ENCODE measurements around the gene SELENBP1. TPM values are rescaled to one million over a fixed set of nuclear protein-coding genes. Genes with fewer than 3 reads are reported as not detected.

The SELENBP1 gene
- total RNA-seq, 1 donor from 2014 or later = 408 TPM

Other genes with a start within 250 kb of the SELENBP1 start
- gene SEMA6C, start 226.1 kb downstream of the SELENBP1 start, total RNA-seq = 6.4 TPM
- gene TNFAIP8L2, start 216.1 kb downstream of the SELENBP1 start, total RNA-seq = 0.96 TPM
- gene LYSMD1, start 206.8 kb downstream of the SELENBP1 start, total RNA-seq = 3.9 TPM
- 9.4 TPM for gene SCNM1, start 206.6 kb downstream of the SELENBP1 start, total RNA-seq
- gene TMOD4, start 196.7 kb downstream of the SELENBP1 start, total RNA-seq = 0.33 TPM
- 14.4 TPM for gene VPS72, start 182.5 kb downstream of the SELENBP1 start, total RNA-seq
- 12.0 TPM for gene PIP5K1A, start 174.2 kb downstream of the SELENBP1 start, total RNA-seq
- 80.6 TPM for gene PSMD4, start 118.0 kb downstream of the SELENBP1 start, total RNA-seq
- 13.6 TPM for gene ZNF687, start 90.4 kb downstream of the SELENBP1 start, total RNA-seq
- 21.2 TPM for gene PI4KB, start 45.3 kb downstream of the SELENBP1 start, total RNA-seq
- 12.2 TPM for gene RFX5, start 25.5 kb downstream of the SELENBP1 start, total RNA-seq
- 135 TPM for gene PSMB4, start 26.9 kb upstream of the SELENBP1 start, total RNA-seq
- gene POGZ, start 86.8 kb upstream of the SELENBP1 start, total RNA-seq = 29.3 TPM
- gene CGN, start 138.7 kb upstream of the SELENBP1 start, total RNA-seq = 51.4 TPM
- gene TUFT1, start 167.6 kb upstream of the SELENBP1 start, total RNA-seq = 1.4 TPM
- gene SNX27, start 239.3 kb upstream of the SELENBP1 start, total RNA-seq = 15.6 TPM

All from left lobe of liver (tissue), 1 donor.